GM23338 (cell line): ENCODE data around the gene CSRNP3. TPM values are rescaled to one million over a fixed set of nuclear protein-coding genes. Genes with fewer than 3 reads are reported as not detected.
A peak's percentile ranks its signal among the peaks of the same experiment; 100 is the strongest.

Source experiments
- ATAC-seq: fragments of 200-7000 bp; cut with Tn5 transposase; 3 replicates; pipeline ENCODE4 v1.9.1; 2020
- DNase-seq: peaks from one replicate; pipeline ENCODE4 v3.0.0-alpha.2; 2015; ENCODE audit warnings: low spot score
- H2AFZ ChIP-seq: fragments of 200-600 bp; sonication (generic); 2 replicates; pipeline ENCODE4 v1.8.0; 2016; ENCODE audit warnings: antibody characterized with exemption, mild to moderate bottlenecking, moderate library complexity
- H3F3A ChIP-seq: fragments of 200-600 bp; sonication (generic); replicated peaks from 2 replicates; pipeline ENCODE4 v1.8.0; 2017; ENCODE audit warnings: antibody characterized with exemption, mixed run types, low read depth
- H3K27ac ChIP-seq: fragments of 200-600 bp; sonication (generic); 2 replicates; pipeline ENCODE4 v1.6.1; 2016; ENCODE audit warnings: low read depth
- H3K27me3 ChIP-seq: fragments of 200-600 bp; sonication (generic); 2 replicates; pipeline ENCODE4 v1.8.0; 2016; ENCODE audit warnings: mild to moderate bottlenecking, mixed run types, moderate library complexity; ENCODE audit not compliant: insufficient read depth
- H3K36me3 ChIP-seq: fragments of 200-600 bp; sonication (generic); 2 replicates; pipeline ENCODE4 v1.8.0; 2016; ENCODE audit warnings: mild to moderate bottlenecking; ENCODE audit not compliant: insufficient read depth
- H3K4me1 ChIP-seq: fragments of 200-600 bp; sonication (generic); 2 replicates; pipeline ENCODE4 v1.8.0; 2016; ENCODE audit warnings: mild to moderate bottlenecking, moderate library complexity; ENCODE audit not compliant: insufficient read depth
- H3K4me2 ChIP-seq: fragments of 200-600 bp; sonication (generic); 2 replicates; pipeline ENCODE4 v1.7.1; 2017; ENCODE audit warnings: mixed run types
- H3K4me3 ChIP-seq: fragments of 200-600 bp; sonication (generic); 2 replicates; pipeline ENCODE4 v1.6.1; 2016; ENCODE audit warnings: mixed run types
- H3K79me2 ChIP-seq: fragments of 200-600 bp; sonication (generic); replicated peaks from 2 replicates; pipeline ENCODE4 v1.8.0; 2017; ENCODE audit warnings: mild to moderate bottlenecking; ENCODE audit not compliant: insufficient read depth
- H3K9me2 ChIP-seq: fragments of 200-600 bp; sonication (generic); 2 replicates; pipeline ENCODE4 v1.8.0; 2017; ENCODE audit not compliant: insufficient read depth
- H4K20me1 ChIP-seq: fragments of 200-600 bp; sonication (generic); replicated peaks from 2 replicates; pipeline ENCODE4 v1.8.0; 2017; ENCODE audit warnings: mild to moderate bottlenecking; ENCODE audit not compliant: insufficient read depth
- H3K27ac Mint-ChIP-seq: 2 replicates; pipeline ENCODE4 v1.8.0; 2020; ENCODE audit warnings: inconsistent platforms, mild to moderate bottlenecking, moderate library complexity, mixed read lengths
- H3K27me3 Mint-ChIP-seq: 3 replicates; pipeline ENCODE4 v1.8.0; 2022; ENCODE audit warnings: low read depth, mild to moderate bottlenecking, moderate library complexity, mixed read lengths, inconsistent platforms; ENCODE audit not compliant: insufficient read depth, poor library complexity
- H3K36me3 Mint-ChIP-seq: 3 replicates; pipeline ENCODE4 v1.8.0; 2021; ENCODE audit warnings: low read depth, mild to moderate bottlenecking, inconsistent platforms, moderate library complexity, mixed read lengths
- H3K4me1 Mint-ChIP-seq: 3 replicates; pipeline ENCODE4 v1.8.0; 2020; ENCODE audit warnings: mild to moderate bottlenecking, inconsistent platforms, mixed read lengths
- H3K4me3 Mint-ChIP-seq: 3 replicates; pipeline ENCODE4 v1.8.0; 2021; ENCODE audit warnings: moderate library complexity, mild to moderate bottlenecking, inconsistent platforms, mixed read lengths
- H3K9me3 Mint-ChIP-seq: 3 replicates; pipeline ENCODE4 v1.8.0; 2020; ENCODE audit warnings: moderate library complexity, mild to moderate bottlenecking, inconsistent platforms, mixed read lengths
- CREB1 ChIP-seq: fragments of 250-450 bp; sonication (Bioruptor Pico); IDR thresholded peaks from 2 replicates; pipeline ENCODE4 v1.5.0; 2020; ENCODE audit warnings: low read depth, mild to moderate bottlenecking, moderate library complexity
- EZH2 ChIP-seq: fragments of 200-600 bp; sonication (generic); IDR thresholded peaks from one replicate; pipeline ENCODE4 v1.8.0; 2017; ENCODE audit warnings: antibody characterized with exemption, mild to moderate bottlenecking, low read depth; ENCODE audit not compliant: unreplicated experiment
- EZH2phosphoT487 ChIP-seq: fragments of 200-600 bp; sonication (generic); IDR thresholded peaks from one replicate; pipeline ENCODE4 v1.8.1; 2018; ENCODE audit warnings: antibody characterized with exemption; ENCODE audit not compliant: unreplicated experiment
- JUNB ChIP-seq: IDR thresholded peaks from one replicate; pipeline ENCODE4 v1.6.1; 2016; ENCODE audit warnings: antibody characterized with exemption; ENCODE audit not compliant: unreplicated experiment
- NANOG ChIP-seq: IDR thresholded peaks from 2 replicates; pipeline ENCODE4 v1.6.1; 2016; ENCODE audit warnings: antibody characterized with exemption, borderline replicate concordance
- POLR2AphosphoS5 ChIP-seq: IDR thresholded peaks from 2 replicates; pipeline ENCODE4 v1.6.1; 2016; ENCODE audit warnings: antibody characterized with exemption, low read depth
- STAT1 ChIP-seq: IDR thresholded peaks from one replicate; pipeline ENCODE4 v1.6.1; 2016; ENCODE audit warnings: antibody characterized with exemption; ENCODE audit not compliant: unreplicated experiment
- ZNF114 ChIP-seq: fragments of 250-450 bp; sonication (Bioruptor Pico); IDR thresholded peaks from 2 replicates; pipeline ENCODE4 v1.5.0; 2020; ENCODE audit warnings: mild to moderate bottlenecking, moderate library complexity
- ZNF331 ChIP-seq: fragments of 250-450 bp; sonication (Bioruptor Pico); IDR thresholded peaks from 2 replicates; pipeline ENCODE4 v1.5.0; 2020; ENCODE audit warnings: low read depth, mild to moderate bottlenecking, moderate library complexity
- polyA plus RNA-seq: library from polyadenylated mRNA; unstranded; fragments of >200 nt; fragmentation: Nextera tagmentation; extraction: Ambion mirVana; gene quantifications from 2 replicates; pipeline ENCODE4 v1.2.1, GENCODE V29; 2016
- total RNA-seq: library from RNA; depleted of rRNA; stranded (reverse); fragments of >200 nt; shearing (Covaris generic); gene quantifications from 2 replicates; pipeline ENCODE4 v1.2.3, GENCODE V29; 2014
- TF ChIP-seq, protein P1 (sequence below), 2 experiments: fragments of 200-600 bp in 1 of 2; sonication (generic) in 1 of 2; conservative IDR thresholded peaks; 2 replicates each; pipeline versions ENCODE4 v1.5.1 to v1.6.1; 2016 to 2017; ENCODE audit warnings: antibody characterized with exemption in 2 of 2, low read depth in 2 of 2, mild to moderate bottlenecking in 2 of 2, moderate library complexity in 1 of 2
- TF ChIP-seq, protein P2 (sequence below): IDR thresholded peaks from one replicate; pipeline ENCODE4 v1.6.1; 2018; ENCODE audit warnings: antibody characterized with exemption; ENCODE audit not compliant: unreplicated experiment
- TF ChIP-seq, protein P3 (sequence below): IDR thresholded peaks from 2 replicates; pipeline ENCODE4 v1.6.1; 2016; ENCODE audit warnings: antibody characterized with exemption

Gene CSRNP3
- total and polyA plus RNA-seq, 2 experiments from 2014 or later, result 3.8 to 6.8 TPM

DNA sequence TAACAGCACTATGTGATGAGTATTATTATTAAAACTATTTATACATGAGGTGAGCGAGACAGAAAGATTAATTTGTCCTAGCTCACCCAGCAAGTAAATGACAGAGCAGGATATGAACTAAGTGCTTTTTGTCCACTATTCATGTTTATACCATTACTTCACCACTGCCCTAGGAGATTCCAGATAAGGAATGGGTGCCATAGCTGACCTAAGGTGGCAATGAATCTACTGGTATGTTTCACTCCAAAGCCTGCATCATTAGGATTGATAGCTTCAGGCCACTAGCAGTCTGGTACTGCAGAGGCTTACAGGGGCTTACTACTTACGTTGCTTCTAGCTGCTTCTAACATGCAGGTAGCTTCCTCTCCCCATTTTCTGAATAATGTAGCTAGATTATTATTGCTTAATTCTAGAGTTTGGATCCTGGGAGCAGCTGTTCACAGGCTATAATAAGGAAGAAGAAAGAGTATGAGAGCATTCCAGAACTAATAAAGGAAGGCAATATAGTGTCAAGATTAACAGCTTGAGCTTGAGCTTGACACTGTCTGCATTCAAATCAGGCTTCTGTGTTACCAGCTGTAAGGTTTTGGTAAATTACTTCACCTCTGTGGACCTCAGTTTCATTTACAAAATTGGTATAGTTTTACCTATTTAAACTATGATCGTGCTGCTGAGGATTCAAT is 170.9 kb downstream of the CSRNP3 start:
- H4K20me1 ChIP-seq, result no peaks in the 10 kb centered on the region
- TF ChIP-seq, protein P1, sequence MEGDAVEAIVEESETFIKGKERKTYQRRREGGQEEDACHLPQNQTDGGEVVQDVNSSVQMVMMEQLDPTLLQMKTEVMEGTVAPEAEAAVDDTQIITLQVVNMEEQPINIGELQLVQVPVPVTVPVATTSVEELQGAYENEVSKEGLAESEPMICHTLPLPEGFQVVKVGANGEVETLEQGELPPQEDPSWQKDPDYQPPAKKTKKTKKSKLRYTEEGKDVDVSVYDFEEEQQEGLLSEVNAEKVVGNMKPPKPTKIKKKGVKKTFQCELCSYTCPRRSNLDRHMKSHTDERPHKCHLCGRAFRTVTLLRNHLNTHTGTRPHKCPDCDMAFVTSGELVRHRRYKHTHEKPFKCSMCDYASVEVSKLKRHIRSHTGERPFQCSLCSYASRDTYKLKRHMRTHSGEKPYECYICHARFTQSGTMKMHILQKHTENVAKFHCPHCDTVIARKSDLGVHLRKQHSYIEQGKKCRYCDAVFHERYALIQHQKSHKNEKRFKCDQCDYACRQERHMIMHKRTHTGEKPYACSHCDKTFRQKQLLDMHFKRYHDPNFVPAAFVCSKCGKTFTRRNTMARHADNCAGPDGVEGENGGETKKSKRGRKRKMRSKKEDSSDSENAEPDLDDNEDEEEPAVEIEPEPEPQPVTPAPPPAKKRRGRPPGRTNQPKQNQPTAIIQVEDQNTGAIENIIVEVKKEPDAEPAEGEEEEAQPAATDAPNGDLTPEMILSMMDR (conservative IDR thresholded peaks at IDR 0.05; ENCODE audit: low read depth in 2 of 2), result no peak
- TF ChIP-seq CREB1 (CRISPR knock-in tag) (no peak), STAT1 (no peak), EZH2phosphoT487 (no peak)
- no peak overlapping the region for H3K4me3 ChIP-seq
- no peak overlapping the region for H3K27ac Mint-ChIP-seq
- H3K4me1 Mint-ChIP-seq, result peaks cover 3% of the 10 kb centered on the region
- no peak overlapping the region for H3K4me3 Mint-ChIP-seq
- DNase-seq (no peak), ATAC-seq (no peak)
- H3K9me3 Mint-ChIP-seq, result no peaks in the 10 kb centered on the region
- H3K36me3 ChIP-seq, result no peaks in the 10 kb centered on the region; the same call in 1 of the 2 replicates
- H3K27me3 ChIP-seq, result no peaks in the 10 kb centered on the region
- H3F3A ChIP-seq, result no peaks in the 10 kb centered on the region
- H3K4me2 ChIP-seq, result no peak overlapping the region
- peaks cover 3% of the 10 kb centered on the region; the same call in 1 of the 2 replicates for H3K4me1 ChIP-seq
- H3K27me3 Mint-ChIP-seq, result peaks cover 3% of the 10 kb centered on the region
- no peaks in the 10 kb centered on the region for H3K9me2 ChIP-seq
- no peak overlapping the region for H2AFZ ChIP-seq
- no peaks in the 10 kb centered on the region for H3K79me2 ChIP-seq
- peaks cover 3% of the 10 kb centered on the region; the same call in 1 of the 3 replicates for H3K36me3 Mint-ChIP-seq
- H3K27ac ChIP-seq, result no peak overlapping the region

DNA sequence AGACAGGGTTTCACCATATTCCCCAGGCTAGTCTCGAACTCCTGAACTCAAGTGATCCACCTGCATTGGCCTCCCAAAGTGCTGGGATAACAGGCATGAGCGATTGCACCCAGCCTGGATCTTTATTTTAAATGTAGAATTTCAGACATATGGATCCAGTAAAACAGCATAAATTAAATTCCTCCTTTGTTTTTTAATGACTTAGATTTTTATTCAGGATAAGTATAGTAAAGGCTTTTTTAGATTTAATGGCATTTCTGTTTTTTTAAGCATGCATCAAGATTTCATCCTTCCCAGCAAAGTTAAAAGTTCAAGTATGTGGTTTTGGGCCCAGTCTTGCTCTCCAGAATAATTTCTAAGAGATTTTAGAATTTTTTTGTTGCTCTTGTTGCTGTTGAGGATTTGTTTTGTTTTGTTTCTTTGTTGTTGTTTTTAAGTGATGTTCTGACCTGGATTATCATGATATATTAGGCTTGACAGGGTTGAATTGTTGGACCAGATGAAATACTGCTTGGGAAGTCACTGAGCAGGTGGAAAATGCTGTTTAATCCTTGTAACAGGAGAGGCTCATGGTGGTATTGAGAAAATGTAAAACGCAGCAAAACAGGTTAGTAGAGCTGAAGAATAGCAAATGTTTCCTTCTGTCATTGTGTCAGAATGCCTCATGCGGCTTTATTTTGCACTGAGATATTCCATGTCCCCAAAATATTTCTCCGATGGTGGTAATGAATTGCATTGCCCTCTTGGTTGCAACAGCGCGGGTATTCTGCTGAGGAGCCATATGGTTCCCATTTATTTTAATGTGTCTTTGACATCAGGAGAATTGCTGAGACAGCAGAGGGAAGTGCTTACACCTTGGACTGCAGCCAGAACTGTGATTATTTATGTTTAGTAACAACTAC is 176.7 kb downstream of the CSRNP3 start:
- Mint-ChIP-seq H3K4me1 (peaks cover 12% of the 10 kb centered on the region; the same call in 2 of the 3 replicates), H3K36me3 (peaks cover 3% of the 10 kb centered on the region; the same call in 1 of the 3 replicates), H3K9me3 (no peaks in the 10 kb centered on the region), H3K27me3 (no peaks in the 10 kb centered on the region), H3K27ac (peak overlapping the region; percentile 75), H3K4me3 (no peak overlapping the region)
- H3K27me3 ChIP-seq, result no peaks in the 10 kb centered on the region
- no peak overlapping the region for H3K4me3 ChIP-seq
- H3K4me2 ChIP-seq, result no peak overlapping the region
- ATAC-seq, result no peak
- no peaks in the 10 kb centered on the region for H4K20me1 ChIP-seq
- no peaks in the 10 kb centered on the region for H3K79me2 ChIP-seq
- no peak overlapping the region for H2AFZ ChIP-seq
- peaks cover 6% of the 10 kb centered on the region; the same call in 1 of the 2 replicates for H3K4me1 ChIP-seq
- no peaks in the 10 kb centered on the region for H3K9me2 ChIP-seq
- H3F3A ChIP-seq, result no peaks in the 10 kb centered on the region
- no peaks in the 10 kb centered on the region; the same call in 1 of the 2 replicates for H3K36me3 ChIP-seq
- DNase-seq, result no peak
- peak overlapping the region; percentile 5; the same call in 1 of the 2 replicates for H3K27ac ChIP-seq
- TF ChIP-seq ZNF331 (CRISPR knock-in tag) (no peak), EZH2phosphoT487 (no peak), JUNB (no peak), CREB1 (CRISPR knock-in tag) (no peak), ZNF114 (CRISPR knock-in tag) (no peak), EZH2 (no peak), NANOG (no peak), POLR2AphosphoS5 (no peak), STAT1 (no peak)
- TF ChIP-seq, protein P2, sequence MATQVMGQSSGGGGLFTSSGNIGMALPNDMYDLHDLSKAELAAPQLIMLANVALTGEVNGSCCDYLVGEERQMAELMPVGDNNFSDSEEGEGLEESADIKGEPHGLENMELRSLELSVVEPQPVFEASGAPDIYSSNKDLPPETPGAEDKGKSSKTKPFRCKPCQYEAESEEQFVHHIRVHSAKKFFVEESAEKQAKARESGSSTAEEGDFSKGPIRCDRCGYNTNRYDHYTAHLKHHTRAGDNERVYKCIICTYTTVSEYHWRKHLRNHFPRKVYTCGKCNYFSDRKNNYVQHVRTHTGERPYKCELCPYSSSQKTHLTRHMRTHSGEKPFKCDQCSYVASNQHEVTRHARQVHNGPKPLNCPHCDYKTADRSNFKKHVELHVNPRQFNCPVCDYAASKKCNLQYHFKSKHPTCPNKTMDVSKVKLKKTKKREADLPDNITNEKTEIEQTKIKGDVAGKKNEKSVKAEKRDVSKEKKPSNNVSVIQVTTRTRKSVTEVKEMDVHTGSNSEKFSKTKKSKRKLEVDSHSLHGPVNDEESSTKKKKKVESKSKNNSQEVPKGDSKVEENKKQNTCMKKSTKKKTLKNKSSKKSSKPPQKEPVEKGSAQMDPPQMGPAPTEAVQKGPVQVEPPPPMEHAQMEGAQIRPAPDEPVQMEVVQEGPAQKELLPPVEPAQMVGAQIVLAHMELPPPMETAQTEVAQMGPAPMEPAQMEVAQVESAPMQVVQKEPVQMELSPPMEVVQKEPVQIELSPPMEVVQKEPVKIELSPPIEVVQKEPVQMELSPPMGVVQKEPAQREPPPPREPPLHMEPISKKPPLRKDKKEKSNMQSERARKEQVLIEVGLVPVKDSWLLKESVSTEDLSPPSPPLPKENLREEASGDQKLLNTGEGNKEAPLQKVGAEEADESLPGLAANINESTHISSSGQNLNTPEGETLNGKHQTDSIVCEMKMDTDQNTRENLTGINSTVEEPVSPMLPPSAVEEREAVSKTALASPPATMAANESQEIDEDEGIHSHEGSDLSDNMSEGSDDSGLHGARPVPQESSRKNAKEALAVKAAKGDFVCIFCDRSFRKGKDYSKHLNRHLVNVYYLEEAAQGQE, result no peak
- TF ChIP-seq, protein P1 (conservative IDR thresholded peaks at IDR 0.05; ENCODE audit: low read depth in 2 of 2), result no peak
- TF ChIP-seq, protein P3, sequence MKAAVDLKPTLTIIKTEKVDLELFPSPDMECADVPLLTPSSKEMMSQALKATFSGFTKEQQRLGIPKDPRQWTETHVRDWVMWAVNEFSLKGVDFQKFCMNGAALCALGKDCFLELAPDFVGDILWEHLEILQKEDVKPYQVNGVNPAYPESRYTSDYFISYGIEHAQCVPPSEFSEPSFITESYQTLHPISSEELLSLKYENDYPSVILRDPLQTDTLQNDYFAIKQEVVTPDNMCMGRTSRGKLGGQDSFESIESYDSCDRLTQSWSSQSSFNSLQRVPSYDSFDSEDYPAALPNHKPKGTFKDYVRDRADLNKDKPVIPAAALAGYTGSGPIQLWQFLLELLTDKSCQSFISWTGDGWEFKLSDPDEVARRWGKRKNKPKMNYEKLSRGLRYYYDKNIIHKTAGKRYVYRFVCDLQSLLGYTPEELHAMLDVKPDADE, result no peak
